Mammary epithelial cell (primary cell): ENCODE data around the gene OR6C76.
"Not testable (repeated sequence)": the region's sequence is repeated elsewhere in the genome, so short reads cannot be mapped to it uniquely, and the experiment has no call there.

Experiments used
- EZH2 ChIP-seq: IDR thresholded peaks from 2 replicates; pipeline ENCODE4 v1.6.1; 2012; ENCODE audit warnings: low read length, inconsistent platforms, borderline replicate concordance
- TF ChIP-seq, protein P1 (sequence below), 2 donors: IDR thresholded peaks in 1 of 2; conservative IDR thresholded peaks in 1 of 2; 2 replicates each; pipeline ENCODE4 v1.5.1; 2011 to 2012; ENCODE audit warnings: inconsistent platforms in 2 of 2, low read length in 2 of 2, mild to moderate bottlenecking in 2 of 2, control low read depth in 1 of 2, low read depth in 1 of 2; ENCODE audit not compliant: insufficient read depth in 1 of 2; ENCODE audit errors: extremely low read depth in 1 of 2

- not testable (repeated sequence) for TF ChIP-seq EZH2
- TF ChIP-seq, protein P1, sequence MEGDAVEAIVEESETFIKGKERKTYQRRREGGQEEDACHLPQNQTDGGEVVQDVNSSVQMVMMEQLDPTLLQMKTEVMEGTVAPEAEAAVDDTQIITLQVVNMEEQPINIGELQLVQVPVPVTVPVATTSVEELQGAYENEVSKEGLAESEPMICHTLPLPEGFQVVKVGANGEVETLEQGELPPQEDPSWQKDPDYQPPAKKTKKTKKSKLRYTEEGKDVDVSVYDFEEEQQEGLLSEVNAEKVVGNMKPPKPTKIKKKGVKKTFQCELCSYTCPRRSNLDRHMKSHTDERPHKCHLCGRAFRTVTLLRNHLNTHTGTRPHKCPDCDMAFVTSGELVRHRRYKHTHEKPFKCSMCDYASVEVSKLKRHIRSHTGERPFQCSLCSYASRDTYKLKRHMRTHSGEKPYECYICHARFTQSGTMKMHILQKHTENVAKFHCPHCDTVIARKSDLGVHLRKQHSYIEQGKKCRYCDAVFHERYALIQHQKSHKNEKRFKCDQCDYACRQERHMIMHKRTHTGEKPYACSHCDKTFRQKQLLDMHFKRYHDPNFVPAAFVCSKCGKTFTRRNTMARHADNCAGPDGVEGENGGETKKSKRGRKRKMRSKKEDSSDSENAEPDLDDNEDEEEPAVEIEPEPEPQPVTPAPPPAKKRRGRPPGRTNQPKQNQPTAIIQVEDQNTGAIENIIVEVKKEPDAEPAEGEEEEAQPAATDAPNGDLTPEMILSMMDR (conservative IDR thresholded peaks at IDR 0.05 in 1 of 2, IDR thresholded peaks at IDR 0.05 in 1 of 2; ENCODE audit: extremely low read depth in 1 of 2, insufficient read depth in 1 of 2, low read depth in 1 of 2, low read length in 2 of 2): not testable (repeated sequence)
Observed at GRCh38 chr12:55414889-55415288, 11.2 kb upstream of the OR6C76 start.
